Suprapubic skin (tissue), 4 donors: Measurements from ENCODE around the gene SCGN.

ENCODE experiments used
- EP300 ChIP-seq: sonication (generic); formaldehyde crosslinking; IDR thresholded peaks from one replicate; pipeline ENCODE4 v1.6.1; 2017; ENCODE audit warnings: antibody characterized with exemption
- POLR2A ChIP-seq, 2 donors: fragments of 450-650 bp; IDR thresholded peaks; one replicate each; pipeline ENCODE4 v1.6.1; 2017; ENCODE audit warnings: antibody characterized with exemption in 2 of 2, mild to moderate bottlenecking in 2 of 2, moderate library complexity in 2 of 2
- POLR2AphosphoS5 ChIP-seq, 3 donors: sonication (generic); formaldehyde crosslinking; IDR thresholded peaks; one replicate each; pipeline ENCODE4 v1.6.1; 2017; ENCODE audit warnings: antibody characterized with exemption in 3 of 3
- TF ChIP-seq, protein P1 (sequence below), 2 donors: fragments of 200-600 bp in 1 of 2; fragments of 450-650 bp in 1 of 2; sonication (generic) in 1 of 2; IDR thresholded peaks; one replicate each; pipeline ENCODE4 v1.5.1; 2016 to 2019; ENCODE audit warnings: antibody characterized with exemption in 2 of 2, mild to moderate bottlenecking in 1 of 2, moderate library complexity in 1 of 2

DNA sequence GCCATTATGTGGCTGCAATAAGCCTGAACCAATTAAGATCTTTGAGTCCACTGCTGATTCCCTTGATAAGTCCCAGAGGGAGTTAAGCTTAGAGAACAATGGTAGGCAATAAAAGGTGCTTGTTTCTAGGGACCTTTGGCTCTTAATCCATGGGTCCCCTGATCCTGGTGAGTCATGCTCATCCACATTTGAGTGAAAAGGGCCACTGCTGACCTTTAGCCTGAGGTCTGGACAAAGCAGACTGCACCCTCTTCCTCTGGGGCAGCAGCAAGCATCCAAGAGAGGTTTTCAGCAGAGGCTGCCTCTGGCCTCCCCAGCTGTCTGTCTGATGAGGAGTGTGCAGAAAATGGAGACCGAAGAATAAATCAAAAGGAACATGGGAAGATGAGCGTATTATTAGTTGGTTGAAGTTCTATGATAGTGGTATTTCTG is 16.1 kb upstream of the SCGN start:
- TF ChIP-seq, protein P1, sequence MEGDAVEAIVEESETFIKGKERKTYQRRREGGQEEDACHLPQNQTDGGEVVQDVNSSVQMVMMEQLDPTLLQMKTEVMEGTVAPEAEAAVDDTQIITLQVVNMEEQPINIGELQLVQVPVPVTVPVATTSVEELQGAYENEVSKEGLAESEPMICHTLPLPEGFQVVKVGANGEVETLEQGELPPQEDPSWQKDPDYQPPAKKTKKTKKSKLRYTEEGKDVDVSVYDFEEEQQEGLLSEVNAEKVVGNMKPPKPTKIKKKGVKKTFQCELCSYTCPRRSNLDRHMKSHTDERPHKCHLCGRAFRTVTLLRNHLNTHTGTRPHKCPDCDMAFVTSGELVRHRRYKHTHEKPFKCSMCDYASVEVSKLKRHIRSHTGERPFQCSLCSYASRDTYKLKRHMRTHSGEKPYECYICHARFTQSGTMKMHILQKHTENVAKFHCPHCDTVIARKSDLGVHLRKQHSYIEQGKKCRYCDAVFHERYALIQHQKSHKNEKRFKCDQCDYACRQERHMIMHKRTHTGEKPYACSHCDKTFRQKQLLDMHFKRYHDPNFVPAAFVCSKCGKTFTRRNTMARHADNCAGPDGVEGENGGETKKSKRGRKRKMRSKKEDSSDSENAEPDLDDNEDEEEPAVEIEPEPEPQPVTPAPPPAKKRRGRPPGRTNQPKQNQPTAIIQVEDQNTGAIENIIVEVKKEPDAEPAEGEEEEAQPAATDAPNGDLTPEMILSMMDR (IDR thresholded peaks at IDR 0.05) = no peak
- TF ChIP-seq POLR2A (IDR thresholded peaks at IDR 0.05) (no peak), EP300 (no peak), POLR2AphosphoS5 (IDR thresholded peaks at IDR 0.05) (no peak)
